ENCODE measurements around the gene STRIP2. TPM values are rescaled to one million over a fixed set of nuclear protein-coding genes. Genes with fewer than 3 reads are reported as not detected.
"Not testable (repeated sequence)": the region's sequence is repeated elsewhere in the genome, so short reads cannot be mapped to it uniquely, and the experiment has no call there.

Gene STRIP2
- total and polyA plus RNA-seq, 2 of the 13 experiments (the other 11 are each of a cell fraction or from before 2014, with no cell fraction given), result 3.9 to 8.2 TPM

DNA sequence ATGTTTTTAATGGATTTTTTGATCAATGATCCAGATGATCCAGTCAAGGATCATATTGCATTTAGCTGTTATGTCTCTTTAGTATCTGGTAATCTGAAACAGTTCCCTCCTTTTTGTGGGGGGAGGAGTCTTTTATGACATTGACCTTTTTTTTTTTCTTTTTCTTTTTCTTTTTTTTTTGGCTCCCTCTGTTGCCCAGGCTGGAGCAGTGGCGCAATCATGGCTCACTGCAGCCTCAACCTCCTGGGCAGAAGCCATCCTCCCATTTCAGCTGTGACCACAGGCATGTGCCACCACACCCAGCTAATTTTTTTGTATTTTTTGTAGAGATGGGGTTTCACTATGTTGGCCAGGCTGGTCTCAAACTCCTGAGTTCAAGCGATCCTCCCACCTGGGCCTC lies 90.2 kb downstream of the STRIP2 start:
- H3K9ac ChIP-seq (ENCODE audit: insufficient read depth, low read depth, low read length); H3K36me3 ChIP-seq (replicated peaks in 1 of 2; ENCODE audit: control insufficient read depth in 1 of 2, insufficient read depth in 2 of 2, low read length in 2 of 2); H3K4me1 ChIP-seq (ENCODE audit: insufficient read depth, low read length); H3K4me2 ChIP-seq (ENCODE audit: low read depth, low read length); DNase-seq (ENCODE audit: low spot score); in situ Hi-C loops (cut with HindIII; ENCODE audit: extremely low pct_ligation_motif_present, low pct_unique_long_range_greater_than_20kb); H3K4me3 ChIP-seq (replicated peaks in 1 of 3; ENCODE audit: insufficient read depth in 1 of 3, low read depth in 2 of 3, low read length in 3 of 3); intact Hi-C loops (cut with micrococcal nuclease; ENCODE audit: unreplicated experiment); H4K20me1 ChIP-seq (ENCODE audit: insufficient read depth, low read length); POLR2A ChIA-PET; FAIRE-seq; BruUV-seq (replicated peaks); H3K27ac ChIP-seq (ENCODE audit: extremely low read length, insufficient read depth, low read length); H3K79me2 ChIP-seq (ENCODE audit: insufficient read depth, low read length); H3K9me3 ChIP-seq (ENCODE audit: low read length); H2AFZ ChIP-seq (ENCODE audit: low read length); CTCF ChIA-PET (ENCODE audit: low intra/inter-chr PET ratio, low total read pairs); ATAC-seq: not testable (repeated sequence)
- peaks cover 0 to 19% of the 10 kb centered on the region in 2 experiments; a peak in 1 of 5 replicates for H3K27me3 ChIP-seq (ENCODE audit: control insufficient read depth in 1 of 2, insufficient read depth in 2 of 2, low read length in 2 of 2)
- 15% methylated on average over 2 of the region's 2 CpGs for WGBS (ENCODE audit: low lambda C conversion rate)
- TF ChIP-seq, protein P1, sequence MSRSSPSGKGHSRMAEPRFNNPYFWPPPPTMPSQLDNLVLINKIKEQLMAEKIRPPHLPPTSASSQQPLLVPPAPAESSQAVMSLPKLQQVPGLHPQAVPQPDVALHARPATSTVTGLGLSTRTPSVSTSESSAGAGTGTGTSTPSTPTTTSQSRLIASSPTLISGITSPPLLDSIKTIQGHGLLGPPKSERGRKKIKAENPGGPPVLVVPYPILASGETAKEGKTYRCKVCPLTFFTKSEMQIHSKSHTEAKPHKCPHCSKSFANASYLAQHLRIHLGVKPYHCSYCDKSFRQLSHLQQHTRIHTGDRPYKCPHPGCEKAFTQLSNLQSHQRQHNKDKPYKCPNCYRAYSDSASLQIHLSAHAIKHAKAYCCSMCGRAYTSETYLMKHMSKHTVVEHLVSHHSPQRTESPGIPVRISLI (CRISPR knock-in tag; IDR thresholded peaks at IDR 0.05; ENCODE audit: borderline replicate concordance), result peak; percentile 56; the same call in 1 of the 2 replicates

DNA sequence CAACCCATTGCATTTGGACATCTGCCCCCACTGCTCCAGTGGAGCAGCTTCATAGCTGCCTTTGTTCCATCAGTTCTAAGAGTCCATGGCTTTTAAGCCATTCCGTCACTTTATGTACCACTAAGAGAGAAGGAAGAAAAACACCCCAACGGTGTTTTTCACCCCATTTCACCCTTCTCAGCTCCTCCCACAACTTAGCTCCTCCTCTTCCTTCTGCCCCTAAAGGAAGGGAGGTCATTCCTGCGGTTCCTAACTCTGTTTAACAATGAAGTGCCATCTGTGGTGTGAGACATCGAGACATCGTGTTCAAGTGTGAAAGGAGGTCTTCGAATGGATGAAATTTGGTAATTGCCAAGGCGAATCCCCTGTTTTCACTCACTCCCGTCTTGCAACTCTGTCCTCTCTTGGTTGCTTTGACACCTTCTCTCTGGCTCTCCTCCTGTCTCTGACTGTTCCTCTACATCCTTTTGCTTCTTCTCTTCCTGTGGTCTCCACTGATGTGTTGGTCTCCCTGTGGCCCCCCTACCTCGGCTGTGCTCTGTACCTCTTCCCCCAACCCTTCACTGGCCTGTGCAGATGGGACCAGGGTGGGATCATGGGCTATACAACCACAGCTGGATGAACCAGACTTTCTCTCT lies 91.1 kb downstream of the STRIP2 start:
- no peaks in the 10 kb centered on the region for H3K9me3 ChIP-seq (ENCODE audit: low read length)
- H3K4me1 ChIP-seq (ENCODE audit: insufficient read depth, low read length), result 0 out of 2 replicates have a peak, but pooled peaks cover 1% of the 10 kb centered on the region
- BruUV-seq (replicated peaks), result no TSS peak
- peak overlapping the region; percentile 5 for H2AFZ ChIP-seq (ENCODE audit: low read length)
- no peaks in the 10 kb centered on the region for H3K79me2 ChIP-seq (ENCODE audit: insufficient read depth, low read length)
- WGBS (ENCODE audit: low lambda C conversion rate), result 31% methylated on average over 9 of the region's 9 CpGs
- no peak for TF ChIP-seq ZNF121 (CRISPR knock-in tag; IDR thresholded peaks at IDR 0.05)
- ATAC-seq, result no peak
- H4K20me1 ChIP-seq (ENCODE audit: insufficient read depth, low read length), result no peaks in the 10 kb centered on the region
- ChIA-PET POLR2A (no interaction called here), CTCF (ENCODE audit: low intra/inter-chr PET ratio, low total read pairs) (no interaction called here)
- no peak overlapping the region for H3K27ac ChIP-seq (ENCODE audit: extremely low read length, insufficient read depth, low read length)
- intact Hi-C loops (cut with micrococcal nuclease; ENCODE audit: unreplicated experiment), result no loop called here
- H3K9ac ChIP-seq (ENCODE audit: insufficient read depth, low read depth, low read length), result no peak overlapping the region
- no peaks in the 10 kb centered on the region for H3K36me3 ChIP-seq (replicated peaks in 1 of 2; ENCODE audit: control insufficient read depth in 1 of 2, insufficient read depth in 2 of 2, low read length in 2 of 2)
- H3K27me3 ChIP-seq (ENCODE audit: control insufficient read depth in 1 of 2, insufficient read depth in 2 of 2, low read length in 2 of 2), result peaks cover 0 to 19% of the 10 kb centered on the region in 2 experiments; a peak in 1 of 5 replicates
- DNase-seq (ENCODE audit: low spot score), result no peak
- H3K4me2 ChIP-seq (ENCODE audit: low read depth, low read length), result no peak overlapping the region
- no peak overlapping the region for H3K4me3 ChIP-seq (replicated peaks in 1 of 3; ENCODE audit: insufficient read depth in 1 of 3, low read depth in 2 of 3, low read length in 3 of 3)
- no peak for FAIRE-seq
- in situ Hi-C loops (cut with HindIII; ENCODE audit: extremely low pct_ligation_motif_present, low pct_unique_long_range_greater_than_20kb), result no loop called here
